ENCODE data around the gene PTH. TPM values are rescaled to one million over a fixed set of nuclear protein-coding genes. Genes with fewer than 3 reads are reported as not detected.

The PTH gene
- polyA plus RNA-seq, result not detected
- long read RNA-seq, donor 1, result 0 reads
- long read RNA-seq, donor 2, result 0 reads
- long read RNA-seq, donor 3, result 0 reads
- long read RNA-seq, donor 4, result 0 reads
- long read RNA-seq, donor 5, result 0 reads
- long read RNA-seq, donor 6, result 0 reads
- long read RNA-seq, donor 7, result 0 reads
- long read RNA-seq, donor 8, result 0 reads
- long read RNA-seq, donor 9, result 0 reads
- long read RNA-seq, donor 10, result 0 reads

GRCh38 chr11:13495929-13496328 lies at the start of gene PTH:
Gene PTH, minus strand, starts transcription at chr11:13495997. Its CDS starts 3,142 bp downstream, at chr11:13492855.
- Histone ChIP-seq H3K36me3 (ENCODE audit: control insufficient read depth in 3 of 3, insufficient read depth in 2 of 3, low read depth in 1 of 3, low read length in 3 of 3) (no peaks in the 10 kb centered on the region), H3K4me1 (ENCODE audit: control insufficient read depth in 3 of 3, insufficient read depth in 2 of 3, low read depth in 1 of 3, low read length in 2 of 3) (no peaks in the 10 kb centered on the region), H3K27me3 (ENCODE audit: control insufficient read depth in 3 of 3, insufficient read depth in 3 of 3, low read length in 3 of 3) (no peaks in the 10 kb centered on the region), H3K27ac (ENCODE audit: low read depth in 1 of 3, low read length in 2 of 3) (no peak within 1 kb of the TSS), H3K4me3 (ENCODE audit: low read depth in 1 of 3, low read length in 3 of 3) (no peak within 1 kb of the TSS), H3K9me3 (ENCODE audit: control insufficient read depth in 2 of 2, insufficient read depth in 1 of 2, low read depth in 1 of 2, low read length in 1 of 2) (no peaks in the 10 kb centered on the region)
- 80 to 86% (median 82%) methylated on average over 3 of the region's 3 CpGs for WGBS, 3 donors
- no peak for FAIRE-seq
- no peak for DNase-seq

DNA sequence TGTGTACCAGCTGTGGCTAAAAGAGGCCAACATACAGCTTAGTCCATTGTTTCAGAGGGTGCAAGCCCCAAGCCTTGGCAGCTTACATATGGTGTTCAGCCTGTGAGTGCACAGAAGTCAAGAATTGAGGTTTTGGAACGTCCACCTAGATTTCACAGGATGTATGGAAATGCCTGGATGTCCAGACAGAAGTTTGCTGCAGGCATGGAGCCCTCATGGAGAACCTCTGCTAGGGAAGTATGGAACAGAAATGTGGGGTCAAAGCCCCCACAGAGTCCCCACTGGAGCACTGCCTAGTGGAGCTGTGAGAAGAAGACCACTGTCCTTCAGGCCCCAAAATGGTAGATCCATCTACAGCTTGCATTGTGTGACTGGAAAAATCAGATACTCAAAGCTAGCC lies 42.2 kb upstream of the PTH start:
- Histone ChIP-seq H3K27ac (ENCODE audit: low read depth in 1 of 3, low read length in 2 of 3) (no peak overlapping the region), H3K4me1 (ENCODE audit: control insufficient read depth in 3 of 3, insufficient read depth in 2 of 3, low read depth in 1 of 3, low read length in 2 of 3) (no peaks in the 10 kb centered on the region), H3K4me3 (ENCODE audit: low read depth in 1 of 3, low read length in 3 of 3) (no peak overlapping the region), H3K27me3 (ENCODE audit: control insufficient read depth in 3 of 3, insufficient read depth in 3 of 3, low read length in 3 of 3) (peaks cover 0 to 3% (median 0%) of the 10 kb centered on the region in 3 donors), H3K36me3 (ENCODE audit: control insufficient read depth in 3 of 3, insufficient read depth in 2 of 3, low read depth in 1 of 3, low read length in 3 of 3) (no peaks in the 10 kb centered on the region), H3K9me3 (ENCODE audit: control insufficient read depth in 2 of 2, insufficient read depth in 1 of 2, low read depth in 1 of 2, low read length in 1 of 2) (peaks cover 0 to 22% of the 10 kb centered on the region in 2 donors)
- 36 to 78% (median 61%) methylated on average over 1 of the region's 1 CpG for WGBS, 3 donors
- no peak for FAIRE-seq
- DNase-seq, result no peak

- H3K36me3 ChIP-seq (ENCODE audit: control insufficient read depth in 3 of 3, insufficient read depth in 2 of 3, low read depth in 1 of 3, low read length in 3 of 3), result no peaks in the 10 kb centered on the region
- H3K9me3 ChIP-seq (ENCODE audit: control insufficient read depth in 2 of 2, insufficient read depth in 1 of 2, low read depth in 1 of 2, low read length in 1 of 2), result peaks cover 0 to 22% of the 10 kb centered on the region in 2 donors
- no peak overlapping the region for H3K27ac ChIP-seq (ENCODE audit: low read depth in 1 of 3, low read length in 2 of 3)
- no peak overlapping the region for H3K4me3 ChIP-seq (ENCODE audit: low read depth in 1 of 3, low read length in 3 of 3)
- WGBS, 3 donors, result 41 to 45% (median 45%) methylated on average over 2 of the region's 2 CpGs
- no peak for FAIRE-seq
- H3K4me1 ChIP-seq (ENCODE audit: control insufficient read depth in 3 of 3, insufficient read depth in 2 of 3, low read depth in 1 of 3, low read length in 2 of 3), result no peaks in the 10 kb centered on the region
- H3K27me3 ChIP-seq (ENCODE audit: control insufficient read depth in 3 of 3, insufficient read depth in 3 of 3, low read length in 3 of 3), result peaks cover 0 to 3% (median 0%) of the 10 kb centered on the region in 3 donors
- no peak for DNase-seq
Measured at GRCh38 chr11:13535819-13536218, 40.0 kb upstream of the PTH start.

DNA sequence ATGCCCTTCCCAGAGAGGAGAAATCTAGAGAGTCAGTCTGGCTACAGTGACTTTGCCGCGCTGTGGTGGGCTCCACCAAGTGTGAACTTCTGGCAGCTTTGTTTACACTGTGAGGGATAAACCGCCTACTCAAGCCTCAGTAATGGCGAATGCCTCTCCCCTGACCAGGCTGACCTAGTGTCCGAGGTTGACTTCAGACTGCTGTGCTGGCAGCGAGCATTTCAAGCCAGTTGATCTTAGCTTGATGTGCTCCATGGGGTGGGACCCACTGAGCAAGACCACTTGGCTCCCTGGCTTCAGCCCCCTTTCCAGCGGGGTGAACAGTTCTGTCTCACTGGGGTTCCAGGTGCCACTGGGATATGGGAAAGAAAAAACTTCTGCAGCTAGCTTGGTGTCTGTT lies 38.6 kb upstream of the PTH start:
- Histone ChIP-seq H3K4me3 (ENCODE audit: low read depth in 1 of 3, low read length in 3 of 3) (no peak overlapping the region), H3K9me3 (ENCODE audit: control insufficient read depth in 2 of 2, insufficient read depth in 1 of 2, low read depth in 1 of 2, low read length in 1 of 2) (peaks cover 0 to 20% of the 10 kb centered on the region in 2 donors), H3K36me3 (ENCODE audit: control insufficient read depth in 3 of 3, insufficient read depth in 2 of 3, low read depth in 1 of 3, low read length in 3 of 3) (no peaks in the 10 kb centered on the region), H3K27ac (ENCODE audit: low read depth in 1 of 3, low read length in 2 of 3) (no peak overlapping the region), H3K27me3 (ENCODE audit: control insufficient read depth in 3 of 3, insufficient read depth in 3 of 3, low read length in 3 of 3) (peaks cover 0 to 3% (median 0%) of the 10 kb centered on the region in 3 donors), H3K4me1 (ENCODE audit: control insufficient read depth in 3 of 3, insufficient read depth in 2 of 3, low read depth in 1 of 3, low read length in 2 of 3) (no peaks in the 10 kb centered on the region)
- no peak for DNase-seq
- WGBS, 3 donors, result 54 to 68% (median 66%) methylated on average over 7 of the region's 7 CpGs
- FAIRE-seq, result no peak

DNA sequence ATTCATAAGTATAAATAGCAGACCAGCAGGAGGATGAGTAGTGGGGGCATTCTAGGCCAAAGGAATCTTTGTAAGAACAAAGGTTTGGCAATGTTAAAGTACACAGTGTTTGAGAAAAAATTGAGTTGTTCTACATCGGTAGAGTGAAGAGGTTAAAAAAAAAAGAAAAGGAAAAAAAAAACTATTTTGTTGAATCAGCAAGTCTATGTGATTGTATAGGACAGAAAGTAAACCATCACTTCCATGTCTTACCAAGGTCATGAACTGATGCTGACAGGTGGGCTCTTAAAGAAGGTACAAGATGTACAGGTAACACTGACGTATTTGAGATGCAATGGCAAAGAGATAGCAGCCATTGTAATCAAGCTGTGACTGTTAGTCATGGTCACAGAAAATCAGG lies 29.5 kb upstream of the PTH start:
- Histone ChIP-seq H3K36me3 (ENCODE audit: control insufficient read depth in 3 of 3, insufficient read depth in 2 of 3, low read depth in 1 of 3, low read length in 3 of 3) (no peaks in the 10 kb centered on the region), H3K27me3 (ENCODE audit: control insufficient read depth in 3 of 3, insufficient read depth in 3 of 3, low read length in 3 of 3) (peaks cover 0 to 5% (median 0%) of the 10 kb centered on the region in 3 donors), H3K9me3 (ENCODE audit: control insufficient read depth in 2 of 2, insufficient read depth in 1 of 2, low read depth in 1 of 2, low read length in 1 of 2) (peaks cover 0 to 3% of the 10 kb centered on the region in 2 donors), H3K4me1 (ENCODE audit: control insufficient read depth in 3 of 3, insufficient read depth in 2 of 3, low read depth in 1 of 3, low read length in 2 of 3) (no peaks in the 10 kb centered on the region), H3K27ac (ENCODE audit: low read depth in 1 of 3, low read length in 2 of 3) (no peak overlapping the region), H3K4me3 (ENCODE audit: low read depth in 1 of 3, low read length in 3 of 3) (no peak overlapping the region)
- no peak for FAIRE-seq
- WGBS, 3 donors, result 58 to 74% (median 71%) methylated on average over 2 of the region's 2 CpGs
- DNase-seq, result no peak

DNA sequence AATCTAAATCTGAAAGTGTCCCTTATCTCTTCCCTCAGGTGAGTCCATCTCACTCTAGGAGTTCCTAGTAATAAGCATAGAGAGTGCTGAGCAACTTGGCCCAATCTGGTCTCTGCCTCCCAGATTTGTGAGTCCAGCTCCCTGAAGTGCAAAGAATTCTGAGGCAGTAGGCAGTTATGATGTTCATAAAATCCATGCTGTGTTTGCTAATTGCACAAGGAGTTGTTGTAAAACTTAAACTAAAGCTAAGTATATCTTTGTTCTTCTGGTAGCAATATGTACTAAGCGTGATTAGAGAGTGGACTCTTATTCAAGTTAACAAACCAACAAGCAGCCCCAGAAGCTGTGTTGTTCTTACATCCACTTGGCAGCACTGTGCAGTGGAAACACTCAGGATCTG lies 7.6 kb upstream of the PTH start:
- no peak for FAIRE-seq
- 55 to 75% (median 67%) methylated on average over 1 of the region's 1 CpG for WGBS, 3 donors
- DNase-seq, result peak in 1 of 2 donors; percentile 17
- Histone ChIP-seq H3K4me1 (ENCODE audit: control insufficient read depth in 3 of 3, insufficient read depth in 2 of 3, low read depth in 1 of 3, low read length in 2 of 3) (no peaks in the 10 kb centered on the region), H3K9me3 (ENCODE audit: control insufficient read depth in 2 of 2, insufficient read depth in 1 of 2, low read depth in 1 of 2, low read length in 1 of 2) (no peaks in the 10 kb centered on the region), H3K36me3 (ENCODE audit: control insufficient read depth in 3 of 3, insufficient read depth in 2 of 3, low read depth in 1 of 3, low read length in 3 of 3) (no peaks in the 10 kb centered on the region), H3K27ac (ENCODE audit: low read depth in 1 of 3, low read length in 2 of 3) (no peak overlapping the region), H3K27me3 (ENCODE audit: control insufficient read depth in 3 of 3, insufficient read depth in 3 of 3, low read length in 3 of 3) (no peaks in the 10 kb centered on the region), H3K4me3 (ENCODE audit: low read depth in 1 of 3, low read length in 3 of 3) (no peak overlapping the region)

- no peaks in the 10 kb centered on the region for H3K36me3 ChIP-seq (ENCODE audit: control insufficient read depth in 3 of 3, insufficient read depth in 2 of 3, low read depth in 1 of 3, low read length in 3 of 3)
- DNase-seq, result no peak
- WGBS, 3 donors, result 53 to 74% (median 54%) methylated on average over 1 of the region's 1 CpG
- H3K27ac ChIP-seq (ENCODE audit: low read depth in 1 of 3, low read length in 2 of 3), result no peak overlapping the region
- H3K4me1 ChIP-seq (ENCODE audit: control insufficient read depth in 3 of 3, insufficient read depth in 2 of 3, low read depth in 1 of 3, low read length in 2 of 3), result no peaks in the 10 kb centered on the region
- H3K9me3 ChIP-seq (ENCODE audit: control insufficient read depth in 2 of 2, insufficient read depth in 1 of 2, low read depth in 1 of 2, low read length in 1 of 2), result no peaks in the 10 kb centered on the region
- no peak for FAIRE-seq
- no peaks in the 10 kb centered on the region for H3K27me3 ChIP-seq (ENCODE audit: control insufficient read depth in 3 of 3, insufficient read depth in 3 of 3, low read length in 3 of 3)
- H3K4me3 ChIP-seq (ENCODE audit: low read depth in 1 of 3, low read length in 3 of 3), result no peak overlapping the region
Measured at GRCh38 chr11:13502492-13502891, 6.7 kb upstream of the PTH start.

DNA sequence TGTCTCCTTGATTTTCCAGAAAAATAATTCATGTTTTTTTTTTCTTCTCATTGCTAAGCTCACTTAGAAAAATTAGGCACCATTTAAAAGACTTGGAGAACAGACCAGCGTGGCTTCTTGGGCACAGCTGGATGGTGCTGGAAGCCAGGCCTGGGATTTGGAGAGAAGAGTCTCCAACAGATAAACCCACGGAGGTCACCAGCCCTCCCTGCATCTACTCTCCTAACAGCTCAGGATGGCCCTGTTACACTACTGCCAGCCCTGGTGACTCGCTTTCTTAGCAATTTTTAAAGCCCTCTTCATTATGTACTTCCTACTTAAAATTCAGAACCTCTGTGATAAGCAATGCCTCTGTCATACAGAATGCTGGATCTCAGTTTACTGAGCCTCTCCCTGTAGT lies 1.7 kb downstream of the PTH start:
- FAIRE-seq (no peak), DNase-seq (no peak)
- WGBS, 3 donors, result 55 to 60% (median 56%) methylated on average over 3 of the region's 3 CpGs

GRCh38 chr11:13487661-13488030 lies 8.2 kb downstream of the PTH start:
- Histone ChIP-seq H3K36me3 (ENCODE audit: control insufficient read depth in 3 of 3, insufficient read depth in 2 of 3, low read depth in 1 of 3, low read length in 3 of 3) (no peaks in the 10 kb centered on the region), H3K27me3 (ENCODE audit: control insufficient read depth in 3 of 3, insufficient read depth in 3 of 3, low read length in 3 of 3) (no peaks in the 10 kb centered on the region), H3K9me3 (ENCODE audit: control insufficient read depth in 2 of 2, insufficient read depth in 1 of 2, low read depth in 1 of 2, low read length in 1 of 2) (no peaks in the 10 kb centered on the region), H3K4me3 (ENCODE audit: low read depth in 1 of 3, low read length in 3 of 3) (peak overlapping the region in 1 of 3 donors; percentile 30), H3K27ac (ENCODE audit: low read depth in 1 of 3, low read length in 2 of 3) (no peak overlapping the region), H3K4me1 (ENCODE audit: control insufficient read depth in 3 of 3, insufficient read depth in 2 of 3, low read depth in 1 of 3, low read length in 2 of 3) (no peaks in the 10 kb centered on the region)
- DNase-seq (peak; percentile 19 to 25), FAIRE-seq (no peak)
- 44 to 53% (median 52%) methylated on average over 5 of the region's 5 CpGs for WGBS, 3 donors

More for the DNA sequence above, 1.7 kb downstream of the PTH start:
- H3K4me3 ChIP-seq (ENCODE audit: low read depth in 1 of 3, low read length in 3 of 3), result no peak overlapping the region
- H3K4me1 ChIP-seq (ENCODE audit: control insufficient read depth in 3 of 3, insufficient read depth in 2 of 3, low read depth in 1 of 3, low read length in 2 of 3), result no peaks in the 10 kb centered on the region
- no peak overlapping the region for H3K27ac ChIP-seq (ENCODE audit: low read depth in 1 of 3, low read length in 2 of 3)
- no peaks in the 10 kb centered on the region for H3K27me3 ChIP-seq (ENCODE audit: control insufficient read depth in 3 of 3, insufficient read depth in 3 of 3, low read length in 3 of 3)
- no peaks in the 10 kb centered on the region for H3K36me3 ChIP-seq (ENCODE audit: control insufficient read depth in 3 of 3, insufficient read depth in 2 of 3, low read depth in 1 of 3, low read length in 3 of 3)
- H3K9me3 ChIP-seq (ENCODE audit: control insufficient read depth in 2 of 2, insufficient read depth in 1 of 2, low read depth in 1 of 2, low read length in 1 of 2), result no peaks in the 10 kb centered on the region

All from small intestine (tissue), 16 donors.